ENCODE measurements around the gene PACC1. TPM values are rescaled to one million over a fixed set of nuclear protein-coding genes. Genes with fewer than 3 reads are reported as not detected.

Gene PACC1
- 10 to 100 TPM in 2 of 4 donors, 1 to 10 TPM in 2; 2.4 to 16.0 (median 8.8) TPM for total RNA-seq

DNA sequence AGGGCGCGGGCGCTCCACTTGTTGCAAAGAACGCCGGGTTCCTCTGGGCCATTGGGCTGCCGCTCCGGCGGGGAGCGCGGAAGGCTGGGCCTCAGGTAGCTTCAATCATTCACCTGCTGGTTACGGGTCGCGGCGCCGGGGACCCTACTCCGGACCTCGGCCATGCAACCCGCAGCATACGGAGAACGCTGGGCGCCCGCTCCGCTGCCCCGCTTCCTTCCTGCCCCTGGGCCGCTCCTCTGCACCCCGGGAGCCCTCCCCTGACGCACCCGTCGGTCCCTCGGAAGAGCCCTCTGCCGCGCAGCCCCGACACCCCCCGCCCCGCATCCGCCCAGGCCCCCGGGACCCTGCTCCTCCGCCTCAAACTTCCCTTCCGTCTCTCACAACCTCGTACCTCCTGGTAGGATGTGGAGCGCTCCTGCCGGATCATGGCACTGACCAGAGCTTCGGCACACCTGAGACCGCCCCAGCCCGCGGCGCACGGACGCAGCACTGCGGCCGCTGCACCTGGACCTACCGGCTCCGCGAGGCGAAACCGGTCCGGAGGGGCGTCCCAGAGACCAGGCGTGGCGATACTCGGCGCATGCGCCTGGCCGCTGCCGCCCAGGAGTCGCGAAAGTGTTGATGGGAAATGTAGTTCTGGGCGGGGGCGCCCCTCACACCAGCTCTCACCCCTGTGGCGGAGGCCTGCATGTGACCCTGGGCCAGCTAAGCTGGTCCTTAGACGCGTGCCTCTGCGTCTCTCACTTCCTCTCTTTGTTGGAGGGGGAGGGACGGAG is at the start of gene PACC1:
Gene PACC1, minus strand, starts transcription at position 559 of the 779 bp plus-strand sequence. Its CDS starts 129 bp downstream, at position 430.
- TF ChIP-seq, protein P1, sequence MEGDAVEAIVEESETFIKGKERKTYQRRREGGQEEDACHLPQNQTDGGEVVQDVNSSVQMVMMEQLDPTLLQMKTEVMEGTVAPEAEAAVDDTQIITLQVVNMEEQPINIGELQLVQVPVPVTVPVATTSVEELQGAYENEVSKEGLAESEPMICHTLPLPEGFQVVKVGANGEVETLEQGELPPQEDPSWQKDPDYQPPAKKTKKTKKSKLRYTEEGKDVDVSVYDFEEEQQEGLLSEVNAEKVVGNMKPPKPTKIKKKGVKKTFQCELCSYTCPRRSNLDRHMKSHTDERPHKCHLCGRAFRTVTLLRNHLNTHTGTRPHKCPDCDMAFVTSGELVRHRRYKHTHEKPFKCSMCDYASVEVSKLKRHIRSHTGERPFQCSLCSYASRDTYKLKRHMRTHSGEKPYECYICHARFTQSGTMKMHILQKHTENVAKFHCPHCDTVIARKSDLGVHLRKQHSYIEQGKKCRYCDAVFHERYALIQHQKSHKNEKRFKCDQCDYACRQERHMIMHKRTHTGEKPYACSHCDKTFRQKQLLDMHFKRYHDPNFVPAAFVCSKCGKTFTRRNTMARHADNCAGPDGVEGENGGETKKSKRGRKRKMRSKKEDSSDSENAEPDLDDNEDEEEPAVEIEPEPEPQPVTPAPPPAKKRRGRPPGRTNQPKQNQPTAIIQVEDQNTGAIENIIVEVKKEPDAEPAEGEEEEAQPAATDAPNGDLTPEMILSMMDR (IDR thresholded peaks at IDR 0.05; ENCODE audit: low read depth), result no peak

DNA sequence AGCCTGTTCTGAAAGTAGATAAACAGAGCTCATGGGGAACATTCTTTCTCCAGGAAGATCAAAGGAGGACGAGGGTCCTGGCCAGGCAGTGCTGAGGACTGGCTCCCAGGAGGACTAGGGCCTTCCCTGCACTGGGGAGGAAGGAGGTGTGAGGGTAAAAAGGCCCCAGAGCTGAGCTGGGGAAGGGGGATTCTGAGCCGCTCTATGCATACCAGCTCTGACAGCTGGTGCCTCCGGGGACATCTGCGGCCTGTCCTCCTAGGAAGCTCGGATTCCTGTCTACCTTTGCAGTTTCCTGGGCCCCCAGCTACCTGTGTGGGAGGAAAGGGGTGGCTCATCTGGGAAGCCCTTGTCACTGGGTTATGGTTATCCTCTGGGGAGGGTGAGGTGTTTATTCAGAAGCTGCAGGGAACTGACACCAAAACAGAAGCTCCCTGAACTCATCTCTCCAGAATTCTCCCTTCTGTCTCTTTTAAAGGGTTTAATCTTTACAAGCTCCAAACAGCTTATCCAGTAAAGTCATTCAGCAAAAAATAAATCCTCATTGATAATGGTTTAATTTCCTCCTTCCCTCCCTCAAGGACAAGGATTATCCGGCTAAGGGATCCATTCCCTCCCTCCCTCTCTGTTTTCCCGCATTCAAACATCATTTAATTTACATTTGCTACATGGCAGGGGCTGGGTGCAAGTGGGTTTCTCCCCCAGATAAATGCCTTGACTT is 49.0 kb upstream of the PACC1 start:
- TF ChIP-seq, protein P1 (IDR thresholded peaks at IDR 0.05; ENCODE audit: low read depth), result no peak

DNA sequence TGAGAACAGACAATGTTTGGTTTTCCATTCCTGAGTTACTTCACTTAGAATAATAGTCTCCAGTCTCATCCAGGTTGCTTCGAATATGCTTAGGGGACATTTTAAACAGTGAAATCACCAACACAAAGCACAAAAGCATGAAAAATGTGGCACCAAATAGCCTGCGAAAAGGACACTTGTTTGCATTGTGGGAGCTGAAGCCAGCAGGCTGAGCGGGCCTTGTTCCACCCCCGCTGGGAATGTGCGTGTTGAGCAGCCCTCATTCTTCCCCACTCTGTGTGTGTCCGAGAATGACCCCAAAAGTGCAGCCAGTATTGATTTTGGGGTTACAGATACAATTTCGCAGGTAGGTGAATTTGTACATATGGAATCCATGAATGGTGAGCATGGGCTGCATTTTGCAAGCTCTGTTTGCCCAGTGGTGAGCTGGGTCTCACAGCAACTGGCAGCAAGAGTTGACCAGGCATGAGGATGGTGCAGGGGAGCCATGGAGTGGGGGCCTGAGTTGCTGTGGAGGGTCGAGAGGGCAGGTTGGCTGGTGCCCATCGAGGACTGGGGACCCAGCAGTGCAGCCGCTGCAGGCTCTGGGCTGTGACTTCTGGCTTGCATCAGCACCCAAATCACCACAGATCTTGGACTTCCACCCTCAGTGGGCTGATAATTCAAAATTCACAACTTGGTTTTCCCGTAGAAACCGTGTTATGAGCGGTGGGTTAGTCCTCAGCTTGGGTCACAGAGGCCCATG is 47.4 kb upstream of the PACC1 start:
- TF ChIP-seq, protein P1 (IDR thresholded peaks at IDR 0.05; ENCODE audit: low read depth), result no peak

DNA sequence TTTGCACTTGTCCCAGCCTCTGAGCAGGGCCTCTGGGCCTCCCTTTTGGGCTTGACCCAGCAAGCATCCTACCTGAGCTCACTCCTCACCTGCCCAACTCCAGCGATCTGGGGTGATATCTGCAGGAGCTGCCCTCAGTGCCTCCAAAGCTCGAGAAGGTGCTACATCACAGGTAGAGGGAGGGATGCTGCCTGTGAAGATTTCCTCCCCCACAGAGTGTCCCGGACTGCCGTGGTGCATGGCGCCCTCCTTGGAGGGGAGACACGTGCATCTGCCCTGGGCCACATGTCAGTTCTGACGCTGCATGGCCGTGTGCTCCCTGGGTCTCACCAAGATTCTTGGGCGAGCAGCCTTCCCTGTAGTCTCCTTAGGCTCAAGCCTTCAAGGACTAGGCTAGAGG is 45.7 kb upstream of the PACC1 start:
- TF ChIP-seq, protein P1 (IDR thresholded peaks at IDR 0.05; ENCODE audit: low read depth), result no peak

DNA sequence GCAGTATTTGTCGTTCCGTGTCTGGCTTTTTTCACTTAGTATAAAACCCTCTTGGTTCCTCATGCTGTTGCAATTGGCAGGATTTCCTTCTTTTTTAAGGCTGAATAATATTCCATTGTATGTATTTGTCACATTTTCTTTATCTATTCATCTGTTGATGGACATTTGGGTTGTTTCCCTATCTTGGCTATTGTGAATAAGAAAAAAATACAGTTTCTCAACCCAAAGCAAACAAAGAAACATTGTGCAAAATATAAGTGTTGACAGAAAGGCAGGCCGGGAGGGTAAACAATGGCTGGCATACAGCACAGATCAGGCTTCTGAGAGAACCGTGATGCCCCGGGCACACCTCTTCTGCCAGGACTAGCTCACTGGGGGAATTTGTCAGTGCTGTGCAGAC is 45.0 kb upstream of the PACC1 start:
- TF ChIP-seq, protein P1 (IDR thresholded peaks at IDR 0.05; ENCODE audit: low read depth), result no peak

DNA sequence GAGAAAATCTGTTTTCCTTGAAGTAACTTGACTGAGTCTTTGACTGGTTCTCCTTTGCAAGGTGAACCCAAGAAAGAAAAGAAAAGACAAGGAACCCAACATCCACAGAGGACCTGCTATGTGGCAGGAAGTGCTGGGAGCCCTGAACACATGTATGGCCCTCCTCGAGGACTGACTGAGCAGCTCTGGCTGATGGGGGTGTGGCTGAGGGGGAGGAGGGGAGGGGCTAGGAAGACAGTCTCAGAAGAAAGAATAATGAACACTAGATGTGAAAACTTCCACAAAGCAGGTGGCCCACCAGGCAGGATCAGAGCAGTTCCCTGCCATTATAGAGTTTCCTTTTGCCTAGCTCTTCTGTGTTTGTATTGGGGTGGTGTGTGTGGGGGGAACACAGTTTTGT is 44.1 kb upstream of the PACC1 start:
- TF ChIP-seq, protein P1 (IDR thresholded peaks at IDR 0.05; ENCODE audit: low read depth), result no peak

All from subcutaneous adipose tissue (tissue), 4 donors.